ENCODE data around the gene RAI14.

GRCh38 chr5:34608368-34608767 lies 47.8 kb upstream of the RAI14 start:
- TF ChIP-seq POLR2A (IDR thresholded peaks at IDR 0.05) (no peak), CTCF (IDR thresholded peaks at IDR 0.05 in 4 of 5, conservative IDR thresholded peaks at IDR 0.05 in 1 of 5) (no peak)
